NCI-H510A treated with DMSO at 0.1 percent for 48 hours (cell line): ENCODE data around the gene PPP6R3.
A peak's percentile ranks its signal among the peaks of the same experiment; 100 is the strongest.

Experiments
- DNase-seq: peaks from one replicate; lab custom pipeline; 2025; lab: John Stamatoyannopoulos, UW

PPP6R3 gene

GRCh38 chr11:68560216-68560615, 99.7 kb downstream of the PPP6R3 start:
- no peak for DNase-seq

DNA sequence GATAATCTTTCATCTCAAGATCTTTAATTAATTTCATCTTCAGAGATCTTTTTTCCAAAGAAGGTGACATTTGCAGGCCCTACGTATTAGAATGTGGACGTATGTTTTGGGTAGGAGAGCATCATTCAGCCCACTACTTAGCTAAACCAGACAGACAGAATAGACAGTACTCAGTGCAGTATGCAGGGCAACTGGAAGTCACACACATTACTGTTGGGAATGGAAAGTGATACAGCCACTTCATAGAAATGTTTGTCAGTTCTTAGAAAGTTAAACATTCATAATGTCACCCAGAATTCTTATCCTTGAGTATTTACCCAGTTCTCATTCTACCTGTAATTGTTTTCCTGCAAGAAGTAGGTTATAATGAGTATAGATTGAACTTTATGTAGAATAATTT, 102.9 kb downstream of the PPP6R3 start:
- DNase-seq, result no peak

- no peak for DNase-seq
These were observed 103.7 kb downstream of the PPP6R3 start for GRCh38 chr11:68564261-68564660.

DNA sequence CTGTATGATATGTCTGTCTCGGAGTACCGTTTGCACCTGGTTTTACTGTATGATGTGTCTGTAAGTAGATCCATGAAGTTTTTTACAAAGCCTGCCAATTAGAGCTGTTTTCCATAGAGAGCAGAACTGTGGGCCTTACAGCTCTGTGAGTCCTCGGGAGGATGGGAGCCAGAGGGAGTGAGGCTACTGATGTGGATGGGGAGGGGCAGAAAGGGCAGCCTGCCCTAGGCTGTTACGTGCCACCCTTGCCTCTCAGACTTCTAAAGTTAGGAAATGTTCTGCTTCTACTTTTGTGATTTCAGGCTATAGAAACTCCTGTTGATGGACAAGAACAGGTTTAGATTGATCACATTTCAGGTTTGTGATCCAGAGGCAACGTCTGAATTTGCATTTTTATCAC, 105.2 kb downstream of the PPP6R3 start:
- no peak for DNase-seq

DNA sequence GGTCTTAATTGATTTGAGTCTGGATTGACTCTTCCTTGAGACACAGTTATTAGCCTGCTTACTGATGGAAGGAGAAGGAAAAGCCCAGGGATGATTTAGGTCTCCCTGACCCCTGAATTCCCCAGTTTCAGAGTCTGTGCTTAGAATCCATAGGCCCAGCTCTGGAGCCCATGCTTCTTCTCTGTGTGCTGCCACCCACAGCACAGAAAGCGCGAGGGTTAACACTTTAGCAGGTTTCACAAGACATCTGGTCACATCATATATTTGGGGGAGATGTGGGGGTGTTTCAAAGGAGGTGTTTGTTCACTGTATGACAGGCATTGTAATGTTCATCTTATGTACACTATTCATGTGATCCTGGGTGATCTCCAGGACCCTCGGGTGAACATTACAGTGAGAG, 107.0 kb downstream of the PPP6R3 start:
- DNase-seq, result no peak

DNA sequence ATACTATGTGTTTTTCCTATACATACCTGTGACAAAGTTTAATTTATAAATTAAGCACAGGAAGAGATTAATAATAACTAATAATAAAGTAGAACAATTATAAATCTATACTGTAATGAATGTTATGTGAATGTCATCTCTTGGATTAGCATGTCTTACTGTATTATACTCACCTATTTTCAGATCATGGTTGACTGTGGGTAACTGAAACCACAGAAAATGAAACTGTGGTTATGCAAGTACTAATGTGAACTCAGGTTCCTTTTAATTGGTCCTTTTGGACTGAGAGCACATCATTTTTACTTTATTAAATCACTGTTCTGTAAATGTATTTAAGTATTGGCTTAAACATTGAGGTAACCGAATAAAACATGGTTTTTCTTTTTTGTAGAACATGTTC, 108.8 kb downstream of the PPP6R3 start:
- DNase-seq, result no peak

DNA sequence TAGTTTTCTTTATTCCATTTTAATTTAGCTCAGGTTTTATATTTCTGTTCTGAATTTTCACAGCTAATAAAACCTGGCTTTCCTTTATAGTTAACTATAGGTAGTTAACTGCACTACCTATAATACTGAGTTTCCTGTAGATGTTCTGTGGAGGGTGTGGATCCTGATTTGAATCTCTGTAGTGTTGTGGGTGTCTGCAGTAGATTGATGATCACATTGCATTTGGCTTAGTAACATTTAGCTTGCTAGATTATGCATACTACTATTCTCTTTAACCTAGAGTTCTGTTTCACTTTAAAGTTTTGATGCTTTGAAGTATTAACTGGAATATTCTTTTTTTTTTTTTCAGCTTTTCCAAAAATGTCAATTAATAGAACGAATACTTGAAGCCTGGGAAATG, 110.1 kb downstream of the PPP6R3 start:
- DNase-seq, result no peak

DNA sequence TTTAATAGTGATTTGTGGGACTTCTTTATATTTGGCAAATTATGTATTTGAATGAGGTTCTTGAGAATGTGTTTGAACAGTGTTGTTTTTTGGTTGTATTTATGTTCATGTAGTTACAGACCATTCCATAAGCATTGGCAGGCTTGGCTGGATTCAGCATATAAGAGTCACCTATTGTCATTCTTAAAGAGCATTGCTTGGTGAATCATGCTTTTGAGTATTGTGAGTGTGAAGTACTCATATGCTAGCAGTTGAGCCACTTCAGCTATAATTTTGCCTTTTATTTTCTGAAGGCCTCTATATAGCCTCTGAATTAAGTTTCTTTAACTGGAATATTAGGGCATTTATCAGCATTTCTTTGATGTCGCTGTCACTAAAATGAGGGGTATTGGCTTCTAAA, 113.8 kb downstream of the PPP6R3 start:
- DNase-seq, result no peak

- no peak for DNase-seq
These were observed 114.6 kb downstream of the PPP6R3 start for GRCh38 chr11:68575025-68575665.

GRCh38 chr11:68579455-68579854, 118.9 kb downstream of the PPP6R3 start:
- DNase-seq, result peak; percentile 52

GRCh38 chr11:68581439-68581838, 120.9 kb downstream of the PPP6R3 start:
- peak; percentile 97 for DNase-seq

DNA sequence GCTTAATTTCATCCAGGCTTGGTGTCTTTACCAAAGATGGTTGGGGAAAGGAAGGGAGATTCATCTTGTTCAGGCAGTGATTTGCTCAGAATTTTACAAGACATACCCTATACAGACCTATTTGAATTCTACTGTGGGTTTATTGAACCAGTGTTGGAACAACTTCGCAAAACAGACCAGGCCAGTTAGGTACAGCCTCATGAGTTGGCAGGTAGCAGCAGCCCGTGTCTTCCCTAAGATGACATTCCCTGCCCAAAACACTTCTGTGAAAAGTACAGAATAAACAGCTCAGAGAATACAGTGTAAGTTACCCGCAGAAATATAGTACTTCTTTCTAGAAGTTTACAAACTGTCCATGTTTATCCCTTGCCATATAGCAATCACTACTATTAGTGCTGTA, 121.3 kb downstream of the PPP6R3 start:
- peak; percentile 63 for DNase-seq

- no peak for DNase-seq
These were observed 122.0 kb downstream of the PPP6R3 start for GRCh38 chr11:68582416-68583040.

DNA sequence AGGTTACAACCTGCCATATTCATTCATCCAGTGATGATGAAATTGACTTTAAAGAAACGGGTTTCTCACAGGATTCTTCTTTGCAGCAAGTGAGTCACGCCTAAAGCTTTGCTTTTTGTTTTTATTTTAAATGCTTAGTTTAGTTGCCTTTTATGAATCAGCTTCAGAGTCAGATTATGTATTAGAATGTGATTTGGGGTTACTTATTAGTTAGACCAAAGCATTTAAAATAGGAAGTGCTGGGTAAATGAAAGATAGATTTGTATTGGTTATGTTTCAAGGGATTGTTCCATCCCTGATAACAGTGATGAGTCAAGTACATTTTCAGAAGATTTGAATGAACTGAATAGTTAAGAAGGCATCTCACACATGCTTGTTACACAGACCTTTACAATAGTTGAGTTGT, 122.5 kb downstream of the PPP6R3 start:
- DNase-seq, result no peak

DNA sequence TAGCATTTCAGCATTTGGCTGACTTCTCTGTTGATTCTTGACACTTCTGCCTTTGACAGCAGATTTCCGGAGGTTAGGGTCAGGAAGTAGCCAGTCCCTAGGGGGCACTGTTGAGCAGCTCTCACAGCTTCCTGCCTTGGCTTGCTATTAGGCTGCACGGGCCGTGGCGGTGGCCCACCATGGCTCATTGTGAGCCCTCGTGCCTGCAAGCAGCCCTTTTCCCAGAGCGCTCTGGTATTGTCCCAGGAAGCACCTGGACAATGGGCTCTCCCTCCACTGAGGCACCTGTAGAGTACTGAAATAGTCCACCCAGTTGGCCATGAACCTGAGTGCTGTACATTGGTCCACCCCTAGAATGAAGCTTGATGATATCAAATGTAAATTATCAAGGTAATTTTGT, 123.5 kb downstream of the PPP6R3 start:
- peak; percentile 14 for DNase-seq

GRCh38 chr11:68584991-68585524, 124.5 kb downstream of the PPP6R3 start:
- DNase-seq, result no peak

DNA sequence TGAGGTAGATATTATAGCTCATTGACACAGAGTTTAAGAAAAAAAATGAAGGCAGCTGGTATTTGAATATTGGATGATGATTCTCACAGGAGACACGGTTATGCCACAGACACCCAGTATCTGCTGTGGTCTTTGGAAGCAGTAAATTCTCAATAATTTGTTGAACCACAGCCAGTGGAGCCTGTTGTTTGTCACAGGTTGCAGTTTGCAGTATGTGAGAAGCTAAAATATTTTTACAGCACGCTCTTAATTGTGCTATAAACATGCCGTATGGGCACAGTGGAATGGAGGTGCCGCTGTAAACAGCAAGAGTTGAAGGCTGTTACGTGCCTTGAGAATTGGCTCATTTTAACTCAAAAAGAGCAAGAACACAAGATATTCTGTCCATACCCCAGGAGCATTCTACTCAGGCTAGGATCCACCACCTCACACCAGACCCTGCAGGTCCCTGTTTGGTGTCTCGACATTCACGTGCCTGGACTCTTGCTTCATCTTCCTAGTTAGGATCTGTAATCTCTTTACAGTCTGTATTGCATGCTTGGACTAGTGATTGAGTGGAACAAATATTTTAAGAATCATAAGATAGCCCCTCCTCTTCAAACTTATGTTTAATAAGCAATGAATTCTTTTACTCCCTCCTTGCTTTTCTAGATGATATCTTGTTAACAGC, 129.1 kb downstream of the PPP6R3 start:
- no peak for DNase-seq

GRCh38 chr11:68591719-68592118, 131.2 kb downstream of the PPP6R3 start:
- DNase-seq, result no peak

DNA sequence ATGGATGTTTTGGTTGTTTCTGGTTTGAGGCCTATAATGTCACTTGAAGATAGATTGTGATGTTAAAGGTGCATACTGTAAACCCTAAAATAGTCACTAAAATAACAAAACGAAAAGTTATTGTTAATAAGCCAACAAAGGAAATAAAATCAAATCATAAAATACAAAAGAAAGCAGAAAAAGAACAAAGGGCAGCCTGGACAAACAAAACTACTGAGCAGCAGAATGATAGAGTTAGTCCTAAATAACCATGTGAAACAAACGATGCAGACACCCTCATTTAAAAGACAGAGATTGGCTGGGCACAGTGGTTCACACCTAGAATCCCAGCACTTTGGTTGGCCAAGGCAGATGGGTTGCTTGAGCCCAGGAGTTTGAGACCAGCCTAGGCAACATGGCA, 132.9 kb downstream of the PPP6R3 start:
- DNase-seq, result no peak

- DNase-seq, result no peak
These were observed 133.6 kb downstream of the PPP6R3 start for GRCh38 chr11:68594123-68594522.

- no peak for DNase-seq
These were observed 135.7 kb downstream of the PPP6R3 start for GRCh38 chr11:68596231-68596630.

DNA sequence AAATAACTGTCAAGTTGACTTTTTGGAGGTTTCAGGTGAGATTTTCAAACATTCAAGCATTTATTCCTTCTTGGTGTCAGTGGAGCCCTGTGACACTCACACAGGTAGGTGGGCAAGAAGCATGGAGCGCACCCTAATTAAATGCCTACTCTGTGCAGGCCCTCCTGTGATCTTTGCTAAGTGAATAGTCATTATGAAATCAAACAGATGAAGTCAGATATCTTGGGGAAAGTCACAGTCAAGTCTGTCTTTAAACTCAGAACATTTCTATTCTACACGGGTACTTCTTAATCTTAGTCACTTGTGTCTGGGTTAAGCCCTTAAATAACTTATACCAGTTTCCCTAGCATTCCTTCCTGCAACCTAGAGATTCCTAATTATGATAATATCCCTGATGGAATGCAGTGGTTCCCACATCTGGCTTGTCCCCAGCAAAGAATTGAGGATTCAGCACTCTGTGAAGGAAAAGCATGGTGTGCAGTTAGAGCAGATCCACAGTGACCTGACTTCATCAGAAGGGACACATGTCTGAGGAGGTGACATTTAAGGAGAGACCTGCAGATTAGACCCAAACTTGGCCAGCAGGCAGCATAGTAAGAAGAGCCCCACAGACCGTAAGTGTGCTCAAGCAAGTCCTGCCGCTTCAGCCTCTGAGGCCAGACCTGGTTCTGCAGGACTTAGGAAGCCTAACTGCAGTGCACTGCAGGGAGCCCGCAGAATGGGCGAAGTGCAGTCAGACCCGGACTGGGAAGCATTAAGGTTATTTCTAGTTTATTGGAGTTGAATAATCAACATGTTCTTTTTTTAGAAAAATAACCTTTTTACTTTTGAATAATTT, 138.5 kb downstream of the PPP6R3 start:
- DNase-seq, result no peak
